GM12875 (cell line): ENCODE data around the gene TM9SF1.

ENCODE experiments used
- H3K4me3 ChIP-seq: one replicate; pipeline ENCODE4 v1.5.1; 2011; ENCODE audit warnings: low read depth, low read length, control low read depth
- CTCF ChIP-seq: IDR thresholded peaks from 2 replicates; pipeline ENCODE4 v1.5.1; 2011; ENCODE audit warnings: low read depth, mild to moderate bottlenecking, control low read depth, inconsistent platforms, low read length, moderate library complexity, borderline replicate concordance; ENCODE audit not compliant: insufficient read depth

TM9SF1 gene

GRCh38 chr14:24183014-24183481 is 12.2 kb downstream of the TM9SF1 start:
- H3K4me3 ChIP-seq = no peak overlapping the region
- TF ChIP-seq CTCF = no peak

- TF ChIP-seq CTCF = no peak
- H3K4me3 ChIP-seq = no peak overlapping the region
These were observed 12.9 kb downstream of the TM9SF1 start for GRCh38 chr14:24182110-24182882.

- TF ChIP-seq CTCF = no peak
- no peak overlapping the region for H3K4me3 ChIP-seq
These were observed 13.7 kb downstream of the TM9SF1 start for GRCh38 chr14:24181371-24182077.

DNA sequence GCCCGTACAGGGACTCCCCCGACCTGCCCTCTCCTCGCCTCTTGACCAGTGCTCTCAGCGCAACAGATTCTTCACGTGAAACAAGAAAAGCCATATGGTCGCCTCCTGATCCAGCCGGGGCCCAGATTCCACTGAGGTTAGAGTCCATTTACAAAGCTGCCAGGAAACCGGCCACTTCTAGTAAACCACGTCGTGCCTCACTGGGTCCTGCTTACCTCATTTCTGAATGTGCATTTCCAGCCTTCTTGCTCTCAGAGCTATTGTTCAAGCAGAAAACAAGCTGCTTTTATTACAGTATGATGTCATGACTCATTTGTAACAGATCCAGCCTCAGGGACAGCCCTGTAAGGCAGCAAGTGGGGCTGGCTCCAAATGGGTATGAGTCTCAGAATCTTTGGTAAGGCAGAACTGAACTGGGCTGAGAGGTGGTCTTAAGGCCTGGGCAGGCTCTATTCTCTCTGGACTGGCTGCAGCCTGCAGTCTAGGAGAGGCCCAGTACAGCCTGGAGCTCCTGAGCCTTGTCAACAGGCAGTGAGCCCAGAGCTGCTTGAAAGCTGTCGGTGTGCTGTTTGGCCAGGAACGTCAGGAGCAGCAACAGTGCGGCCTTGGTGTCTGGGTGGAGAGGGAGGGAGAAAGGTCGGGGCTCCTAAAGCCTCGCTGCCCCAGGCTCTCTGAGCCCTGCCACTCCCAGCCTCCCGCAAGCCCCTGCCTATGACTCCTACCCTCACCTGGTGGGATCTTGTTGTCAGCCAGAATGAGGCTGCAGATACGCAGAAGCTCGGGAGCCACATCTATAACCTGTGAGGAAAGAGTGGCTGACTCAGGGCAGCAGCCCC is 15.1 kb downstream of the TM9SF1 start:
- TF ChIP-seq CTCF = no peak
- no peak overlapping the region for H3K4me3 ChIP-seq

DNA sequence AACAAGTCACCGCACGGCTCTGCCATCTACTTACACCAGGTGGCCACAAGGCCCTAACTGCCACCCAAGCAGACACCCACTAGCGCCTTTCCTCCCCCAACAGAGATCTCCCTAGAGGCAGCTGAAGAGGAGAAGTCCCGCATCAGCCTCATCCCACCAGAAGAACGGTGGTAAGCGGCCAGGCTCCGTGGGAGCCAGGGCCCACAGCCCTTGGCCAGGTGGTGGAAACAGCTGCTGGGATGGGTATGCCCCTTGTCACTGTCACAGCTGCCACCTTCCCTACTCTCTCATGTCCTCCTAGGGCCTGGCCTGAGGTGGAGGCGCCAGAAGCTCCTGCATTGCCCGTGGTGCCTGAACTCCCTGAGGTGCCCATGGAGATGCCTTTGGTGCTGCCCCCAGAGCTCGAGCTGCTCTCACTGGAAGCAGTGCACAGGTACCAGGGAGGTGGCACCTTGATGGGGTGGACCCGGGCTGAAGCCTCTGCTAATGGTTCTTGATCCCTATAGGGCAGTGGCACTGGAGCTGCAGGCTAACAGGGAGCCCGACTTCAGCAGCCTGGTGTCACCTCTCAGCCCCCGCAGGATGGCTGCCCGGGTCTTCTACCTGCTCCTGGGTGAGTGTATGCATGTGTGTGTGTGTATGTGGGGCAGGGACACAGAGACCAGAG is 15.8 kb downstream of the TM9SF1 start:
- no peak for TF ChIP-seq CTCF
- H3K4me3 ChIP-seq = no peak overlapping the region

- no peak for TF ChIP-seq CTCF
- no peak overlapping the region for H3K4me3 ChIP-seq
These were observed 16.7 kb downstream of the TM9SF1 start for GRCh38 chr14:24178399-24179178.
